CD4-positive, alpha-beta T cell treated with Interleukin-12 subunit alpha and Interleukin-12 subunit beta, for 1 hour (primary cell): Measurements from ENCODE around the gene LCE1F.

Source experiments
- DNase-seq: peaks from one replicate; pipeline ENCODE4 v3.0.0-alpha.2; 2020

Gene LCE1F

GRCh38 chr1:152777510-152778137 is 2.7 kb downstream of the LCE1F start:
- DNase-seq: no peak

DNA sequence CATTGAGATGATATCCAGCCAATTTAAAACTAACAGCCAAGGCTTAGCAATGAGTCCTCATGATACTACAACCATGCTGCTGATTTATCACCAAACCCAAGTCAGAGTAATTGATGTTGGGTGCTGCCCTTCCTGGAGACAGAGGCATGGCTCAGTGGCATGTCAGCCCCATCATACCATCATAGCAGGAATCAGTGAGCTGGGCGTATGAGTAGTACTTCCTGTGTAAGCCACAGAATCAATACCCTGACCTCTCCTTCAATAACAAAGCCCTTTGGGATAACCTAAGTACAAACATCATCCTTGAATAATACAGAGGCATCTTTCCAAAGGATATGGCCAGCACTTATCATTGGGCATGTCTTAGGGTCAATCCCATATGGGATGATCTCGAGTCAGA is 8.2 kb downstream of the LCE1F start:
- DNase-seq: no peak

- DNase-seq: no peak
Measured at GRCh38 chr1:152786077-152786476, 11.1 kb downstream of the LCE1F start, which contains the start of gene LCE1E. LCE1E (plus strand) TSS chr1:152786257; CDS start chr1:152787300, 1,043 bp downstream.

- DNase-seq: no peak
Measured at GRCh38 chr1:152795686-152796085, 20.7 kb downstream of the LCE1F start.

GRCh38 chr1:152796421-152796820 is 21.5 kb downstream of the LCE1F start, which contains the start of gene LCE1D:
LCE1D (plus strand) TSS chr1:152796721; CDS start chr1:152797795, 1,074 bp downstream.
- no peak for DNase-seq

DNA sequence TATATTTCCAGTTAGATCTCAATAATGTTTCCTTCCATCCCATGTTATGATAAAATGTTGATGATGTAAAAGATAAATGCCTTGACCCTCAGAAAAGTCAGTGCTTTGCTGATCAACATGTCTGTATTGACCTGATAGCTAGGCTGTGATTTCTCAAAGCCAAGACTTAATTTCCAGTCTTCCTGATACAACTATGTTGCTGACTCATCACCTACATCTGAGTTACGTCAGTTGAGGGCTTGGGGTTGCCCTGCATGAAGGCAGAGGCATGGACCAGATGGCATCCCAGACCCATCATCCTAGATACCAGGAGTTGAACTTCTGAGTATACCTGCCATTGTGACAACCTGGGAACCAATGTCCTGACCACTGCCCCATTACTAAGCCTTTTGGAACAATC is 26.4 kb downstream of the LCE1F start:
- DNase-seq: no peak

- no peak for DNase-seq
Measured at GRCh38 chr1:152806576-152806975, 31.6 kb downstream of the LCE1F start, which contains the start of gene LCE1C. LCE1C (minus strand) TSS chr1:152806651; CDS start chr1:152805478, 1,173 bp downstream.

DNA sequence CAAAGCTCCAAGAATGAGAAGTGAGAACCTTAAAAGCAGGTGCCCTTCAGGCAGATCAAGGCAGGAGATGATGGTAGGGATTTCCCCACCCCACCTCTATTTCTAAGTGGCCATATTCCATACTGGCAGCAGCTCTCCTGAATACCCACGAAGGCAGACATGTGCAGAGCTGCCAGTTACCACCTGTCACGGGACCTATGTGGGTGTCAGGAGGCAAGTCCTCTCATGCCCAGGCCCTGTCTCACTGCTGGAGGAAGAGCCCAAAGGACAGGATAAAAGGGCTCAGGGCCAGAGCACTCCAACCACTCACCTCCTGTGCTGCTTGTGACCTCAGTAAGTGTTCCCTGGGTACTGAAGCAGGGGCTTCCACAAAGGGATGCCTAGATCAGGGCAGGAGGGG is 36.1 kb downstream of the LCE1F start:
- DNase-seq: no peak

DNA sequence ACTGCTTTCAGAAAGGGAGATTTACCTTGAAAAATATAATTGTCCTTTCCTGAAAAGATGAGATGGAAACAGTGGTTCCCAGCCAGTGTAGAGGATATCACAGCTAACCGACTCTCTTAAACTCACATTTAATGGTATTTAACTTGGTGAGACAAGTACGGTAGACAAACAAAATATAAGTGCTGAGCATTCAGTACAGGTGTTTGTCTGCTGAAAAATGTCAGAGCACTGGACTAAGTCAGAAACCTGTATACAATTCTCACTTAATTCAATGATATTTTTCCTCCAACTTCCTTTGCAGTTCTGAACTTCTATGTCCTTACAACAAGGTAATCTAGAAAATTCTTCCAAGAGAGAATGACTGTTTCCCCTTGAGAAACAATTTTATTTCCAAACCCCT is 36.7 kb downstream of the LCE1F start, which contains the start of gene LCE1B:
LCE1B (plus strand) TSS at position 301 of the 400 bp plus-strand sequence. CDS start 476 bp downstream, outside the sequence.
- DNase-seq: no peak

- DNase-seq: no peak
Measured at GRCh38 chr1:152817309-152817708, 42.4 kb downstream of the LCE1F start.

- DNase-seq: no peak
Measured at GRCh38 chr1:152823294-152823693, 48.4 kb downstream of the LCE1F start.

GRCh38 chr1:152824964-152825363 is 50.0 kb downstream of the LCE1F start:
- no peak for DNase-seq
